Activated CD4-positive, alpha-beta T cell treated with anti-CD3 and anti-CD28 coated beads, Interleukin-2, amount 50 U/mL, for 4 hours (primary cell): ENCODE results near the gene ELMOD3.
"Not testable (repeated sequence)": the region's sequence is repeated elsewhere in the genome, so short reads cannot be mapped to it uniquely, and the experiment has no call there.

Source experiments
- DNase-seq, 2 experiments: peaks; one replicate each; pipeline ENCODE4 v3.0.0-alpha.2; 2020

The ELMOD3 gene

GRCh38 chr2:85329701-85330100 lies 24.9 kb upstream of the ELMOD3 start:
- not testable (repeated sequence) for DNase-seq

GRCh38 chr2:85330839-85331636 lies 23.5 kb upstream of the ELMOD3 start:
- no peak for DNase-seq

- DNase-seq = not testable (repeated sequence)
These were observed 20.7 kb upstream of the ELMOD3 start for GRCh38 chr2:85333877-85334276.

- DNase-seq = no peak
These were observed 19.6 kb upstream of the ELMOD3 start for GRCh38 chr2:85334928-85335327.

- no peak for DNase-seq
These were observed 14.3 kb upstream of the ELMOD3 start for GRCh38 chr2:85340034-85340892.

GRCh38 chr2:85341269-85342029 lies 13.1 kb upstream of the ELMOD3 start:
- no peak for DNase-seq

- no peak for DNase-seq
These were observed 12.4 kb upstream of the ELMOD3 start for GRCh38 chr2:85342156-85342555.

GRCh38 chr2:85343207-85343895 lies 11.2 kb upstream of the ELMOD3 start:
- not testable (repeated sequence) for DNase-seq

GRCh38 chr2:85344356-85344954 lies 10.1 kb upstream of the ELMOD3 start:
- DNase-seq = no peak

- DNase-seq = no peak
These were observed 7.0 kb upstream of the ELMOD3 start for GRCh38 chr2:85347599-85347998.

- no peak for DNase-seq
These were observed 688 bp upstream of the ELMOD3 start for GRCh38 chr2:85353876-85354285.

- no peak for DNase-seq
These were observed 473 bp downstream of the ELMOD3 start for GRCh38 chr2:85355073-85355410.

- DNase-seq = no peak
These were observed 952 bp downstream of the ELMOD3 start for GRCh38 chr2:85355521-85355920.

- DNase-seq = no peak
These were observed 1.6 kb downstream of the ELMOD3 start for GRCh38 chr2:85356186-85356585.

- no peak for DNase-seq
These were observed 3.2 kb downstream of the ELMOD3 start for GRCh38 chr2:85357736-85358135.

- not testable (repeated sequence) for DNase-seq
These were observed 8.3 kb downstream of the ELMOD3 start for GRCh38 chr2:85362653-85363387.

GRCh38 chr2:85367180-85367579 lies 12.6 kb downstream of the ELMOD3 start:
- DNase-seq = no peak

GRCh38 chr2:85368921-85369320 lies 14.4 kb downstream of the ELMOD3 start:
- no peak for DNase-seq

- no peak for DNase-seq
These were observed 14.9 kb downstream of the ELMOD3 start for GRCh38 chr2:85369500-85369899.

- no peak for DNase-seq
These were observed 16.5 kb downstream of the ELMOD3 start for GRCh38 chr2:85371045-85371444.

GRCh38 chr2:85376291-85377065 lies 21.9 kb downstream of the ELMOD3 start:
- no peak for DNase-seq
